ENCODE data around the gene CAPZA1.

CAPZA1 gene

DNA sequence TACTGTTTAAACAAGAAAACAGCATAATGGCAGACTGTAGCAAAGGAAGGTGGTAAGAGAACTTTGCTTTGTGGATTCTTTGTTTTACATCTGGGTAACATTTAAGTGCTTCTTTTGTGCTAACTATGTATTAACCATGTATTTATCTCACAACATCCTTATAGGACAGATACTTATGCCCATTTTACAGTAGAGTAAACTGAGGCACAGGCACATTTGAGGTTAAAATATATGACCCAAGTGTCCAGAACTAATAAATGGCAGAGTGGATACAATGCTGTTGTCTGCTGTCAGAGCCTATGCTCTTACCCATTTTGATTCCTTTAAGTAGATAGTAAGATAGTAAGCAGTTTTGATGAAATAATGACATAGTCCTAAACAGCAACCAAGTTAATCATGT lies 7.3 kb downstream of the CAPZA1 start:
- no peak for DNase-seq

DNA sequence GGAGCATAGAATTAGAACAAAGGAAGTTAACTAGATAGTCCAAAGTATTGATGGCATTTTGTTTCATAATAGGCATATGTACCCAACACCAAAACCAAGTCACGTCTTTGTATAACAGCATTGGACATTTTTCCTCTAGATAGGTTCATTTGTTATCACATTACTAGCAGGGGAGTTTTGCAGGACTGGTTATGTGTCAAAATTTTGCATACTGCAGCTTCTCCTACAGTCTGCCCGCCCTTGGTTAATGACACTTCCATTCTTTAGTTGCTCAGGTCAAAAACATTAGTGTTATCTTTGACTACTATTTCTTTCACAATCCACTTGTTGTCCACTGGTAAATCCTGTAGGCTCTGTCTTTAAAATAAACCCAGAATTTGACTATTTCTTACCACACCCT lies 8.9 kb downstream of the CAPZA1 start:
- DNase-seq, result no peak

- DNase-seq, result no peak
Observed at GRCh38 chr1:112629256-112629655, 9.6 kb downstream of the CAPZA1 start.

GRCh38 chr1:112633628-112634027 lies 14.0 kb downstream of the CAPZA1 start:
- no peak for DNase-seq

GRCh38 chr1:112634367-112634766 lies 14.7 kb downstream of the CAPZA1 start:
- no peak for DNase-seq

DNA sequence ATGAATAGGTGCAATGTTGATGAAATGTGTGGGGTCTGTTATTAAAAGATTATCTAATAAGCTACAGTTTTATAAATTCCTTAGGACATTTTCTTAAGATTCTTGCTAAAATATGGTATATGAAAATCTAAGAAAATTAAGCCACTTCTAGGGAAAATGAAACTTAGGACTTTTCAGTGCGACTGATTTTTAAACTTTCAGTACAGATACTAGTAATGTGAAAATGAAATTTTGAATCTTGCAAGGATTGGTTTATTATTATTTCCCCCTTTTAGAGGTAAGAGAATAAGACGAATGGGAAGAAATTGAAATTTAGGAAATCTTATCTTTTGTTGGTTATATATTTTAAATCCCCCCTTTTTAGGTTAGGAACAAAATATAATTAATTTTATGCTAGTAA lies 16.4 kb downstream of the CAPZA1 start:
- no peak for DNase-seq

DNA sequence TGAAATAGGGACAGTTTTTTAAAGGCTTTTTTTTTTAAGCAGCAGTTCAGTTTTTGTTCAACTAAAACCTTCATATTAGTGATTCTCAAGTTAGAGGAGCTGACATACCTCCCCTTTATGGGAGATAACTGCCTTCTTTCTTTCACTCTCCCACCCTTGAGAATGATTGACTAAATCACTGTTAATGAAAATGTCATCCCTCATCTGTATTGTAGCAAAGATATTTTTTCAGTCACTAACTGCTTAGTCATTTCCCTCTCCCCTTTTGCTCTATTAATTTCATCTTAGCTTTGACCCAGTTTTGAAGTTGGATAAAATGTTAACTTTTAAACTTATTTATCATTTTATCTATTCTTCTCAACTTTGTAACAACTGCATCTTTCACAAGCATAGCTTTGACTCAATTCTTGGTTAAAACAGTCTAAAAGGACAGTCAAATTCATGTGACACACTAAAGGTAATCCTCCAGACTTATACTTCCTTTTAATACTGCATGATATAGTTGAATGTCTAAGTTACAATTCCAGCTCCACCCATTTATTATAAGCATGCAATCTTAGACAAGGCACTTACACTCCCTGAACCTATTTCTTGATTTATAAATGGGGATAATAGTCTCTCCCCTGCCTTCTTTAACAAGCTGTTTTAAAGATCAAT lies 17.1 kb downstream of the CAPZA1 start:
- no peak for DNase-seq

DNA sequence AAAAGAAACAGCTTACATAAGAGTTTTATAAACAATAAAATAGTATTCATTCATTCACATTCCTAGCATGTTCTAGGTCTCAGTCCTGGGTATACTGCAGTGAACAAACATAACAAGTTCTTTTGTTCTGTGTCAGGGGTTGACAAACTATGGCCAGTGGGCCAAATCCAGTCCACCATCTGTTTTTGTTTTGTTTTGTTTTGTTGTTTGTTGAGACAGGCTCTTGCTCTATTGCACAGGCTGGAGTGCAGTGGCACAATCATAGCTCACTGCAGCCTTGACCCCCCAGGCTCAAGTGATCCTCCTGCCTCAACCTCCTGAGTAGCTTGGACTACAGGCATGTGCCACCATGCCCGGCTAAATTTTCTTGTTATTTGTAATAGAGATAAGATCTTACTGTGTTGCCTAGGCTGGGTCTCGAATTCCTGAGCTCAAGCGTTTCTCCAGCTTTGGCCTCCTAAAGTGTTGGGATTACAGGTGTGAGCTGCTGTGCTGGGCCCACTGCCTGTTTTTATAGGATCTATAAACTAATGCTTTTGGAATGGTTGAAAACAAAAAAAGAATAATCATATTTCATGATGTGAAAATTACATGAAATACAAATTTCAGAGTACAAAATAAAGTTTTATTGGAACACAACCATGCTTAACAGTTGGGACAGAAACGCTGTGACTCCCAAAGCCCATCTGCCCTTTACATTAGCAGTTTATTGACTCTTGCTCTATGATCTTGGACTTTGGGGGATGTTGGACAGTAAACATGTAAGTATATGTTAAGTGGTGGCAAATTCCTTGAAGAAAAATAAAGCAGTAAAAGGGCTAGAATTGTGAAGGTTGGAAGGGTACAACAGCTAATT lies 17.9 kb downstream of the CAPZA1 start:
- peak in 27 of 56 donors; percentile 5 to 56 (median 20) for DNase-seq

DNA sequence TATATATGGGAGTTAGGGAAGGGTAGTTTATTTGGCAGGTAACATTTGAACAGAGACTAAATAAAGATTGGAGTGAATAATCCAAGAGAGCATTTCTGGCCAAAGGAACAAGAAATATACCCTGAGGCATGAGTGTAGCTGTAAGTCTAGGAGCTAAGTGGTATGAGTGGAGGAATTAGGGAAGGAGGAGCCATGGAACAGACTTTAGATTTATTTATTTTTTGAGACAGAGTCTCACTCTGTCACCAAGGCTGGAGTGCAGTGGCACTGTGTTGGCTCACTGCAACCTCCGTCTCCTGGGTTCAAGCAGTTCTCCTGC lies 18.4 kb downstream of the CAPZA1 start:
- no peak for DNase-seq

DNA sequence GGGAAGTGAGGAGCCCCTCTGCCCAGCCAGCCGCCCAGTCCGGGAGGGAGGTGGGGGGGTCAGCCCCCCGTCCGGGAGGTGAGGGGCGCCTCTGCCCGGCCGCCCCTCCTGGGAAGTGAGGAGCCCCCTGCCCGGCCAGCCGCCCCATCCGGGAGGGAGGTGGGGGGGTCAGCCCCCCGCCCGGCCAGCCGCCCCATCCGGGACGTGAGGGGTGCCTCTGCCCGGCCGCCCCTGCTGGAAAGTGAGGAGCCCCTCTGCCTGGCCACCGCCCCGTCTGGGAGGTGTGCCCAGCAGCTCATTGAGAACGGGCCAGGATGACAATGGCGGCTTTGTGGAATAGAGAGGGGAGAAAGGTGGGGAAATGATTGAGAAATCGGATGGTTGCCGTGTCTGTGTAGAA lies 20.8 kb downstream of the CAPZA1 start:
- DNase-seq, result peak in 8 of 56 donors; percentile 9 to 35 (median 18)

DNA sequence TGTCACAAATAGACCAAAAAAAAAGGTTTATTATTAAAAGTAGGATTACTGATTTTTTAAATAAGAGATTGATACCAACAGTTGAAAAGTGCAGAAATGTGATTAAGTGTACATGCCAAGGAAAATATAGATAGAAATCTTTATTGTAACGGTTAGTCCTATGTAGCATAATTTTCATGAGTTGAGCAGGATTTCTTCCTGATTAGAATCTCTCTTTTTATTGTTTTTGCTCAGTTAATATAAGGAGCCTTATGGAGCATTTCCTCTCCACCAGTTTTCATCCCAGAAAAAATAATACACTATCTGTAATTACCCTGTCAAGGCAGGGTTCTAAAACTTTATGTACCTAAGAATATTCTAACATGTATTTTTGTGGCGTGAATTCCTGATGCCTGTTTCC lies 23.4 kb downstream of the CAPZA1 start:
- no peak for DNase-seq

GRCh38 chr1:112646225-112646624 lies 26.6 kb downstream of the CAPZA1 start:
- no peak for DNase-seq

GRCh38 chr1:112651205-112651604 lies 31.6 kb downstream of the CAPZA1 start:
- DNase-seq, result no peak

GRCh38 chr1:112665857-112666256 lies 46.2 kb downstream of the CAPZA1 start:
- no peak for DNase-seq

- no peak for DNase-seq
Observed at GRCh38 chr1:112666946-112667345, 47.3 kb downstream of the CAPZA1 start.

DNA sequence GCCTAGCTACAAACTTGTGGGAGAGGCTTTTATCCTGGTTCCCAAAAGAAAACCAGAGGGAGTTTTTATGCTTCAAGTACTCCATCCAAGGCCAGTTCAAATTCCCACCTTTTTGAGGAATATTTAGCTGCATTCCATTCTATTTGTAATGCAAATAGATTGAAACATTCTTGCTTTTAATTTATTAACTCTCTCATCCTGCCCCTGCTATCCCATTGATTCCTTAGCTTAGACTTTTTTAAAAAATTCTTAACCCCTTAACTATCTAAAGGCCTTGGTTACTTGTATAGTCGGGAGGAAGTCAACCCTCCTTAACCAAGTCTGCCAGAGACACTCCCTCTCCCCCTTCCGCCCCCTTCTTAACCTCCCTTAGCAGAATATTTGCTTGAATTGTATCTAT lies 52.4 kb downstream of the CAPZA1 start:
- no peak for DNase-seq

DNA sequence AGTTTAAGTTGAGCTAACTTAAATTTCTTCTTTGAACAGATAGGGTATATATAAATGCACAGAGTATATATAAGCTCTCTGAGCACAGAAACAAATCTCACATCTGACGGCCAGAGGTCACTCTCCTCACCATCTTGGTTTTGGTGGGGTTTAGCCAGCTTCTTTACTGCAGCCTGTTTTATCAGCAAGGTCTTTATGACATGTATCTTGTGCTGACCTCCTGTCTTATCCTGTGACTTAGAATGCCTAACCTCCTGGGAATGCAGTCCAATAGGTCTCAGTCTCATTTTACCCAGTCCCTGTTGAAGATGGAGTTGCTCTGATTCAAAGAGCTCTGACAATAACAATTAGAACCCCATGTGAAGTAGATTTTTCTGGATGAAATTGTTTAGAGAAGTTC lies 53.2 kb downstream of the CAPZA1 start:
- DNase-seq, result no peak

- DNase-seq, result peak in 8 of 56 donors; percentile 1 to 53 (median 10)
Observed at GRCh38 chr1:112673592-112674439, 54.2 kb downstream of the CAPZA1 start.

- peak in 36 of 56 donors; percentile 27 to 80 (median 59) for DNase-seq
Observed at GRCh38 chr1:112674440-112674985, 54.9 kb downstream of the CAPZA1 start, which contains the start of gene MOV10. TSS of gene MOV10 (plus strand) at chr1:112674659. CDS start at chr1:112674913, 254 bp downstream.

GRCh38 chr1:112674986-112675727 lies 55.5 kb downstream of the CAPZA1 start:
- peak in 45 of 56 donors; percentile 24 to 81 (median 63) for DNase-seq
